PFSK-1 (cell line): ENCODE results near the gene RPS10.

Experiments used
- FOXP2 ChIP-seq: optimal IDR thresholded peaks from 2 replicates; pipeline ENCODE3; 2011; ENCODE audit warnings: borderline replicate concordance, control low read depth, inconsistent platforms; ENCODE audit not compliant: insufficient read depth; ENCODE audit errors: extremely low read length, extremely low read depth
- POLR2AphosphoS5 ChIP-seq: IDR thresholded peaks from 2 replicates; pipeline ENCODE4 v1.6.1; 2012; ENCODE audit warnings: low read depth, mild to moderate bottlenecking, control low read depth, low read length, moderate library complexity
- SIN3A ChIP-seq: IDR thresholded peaks from 2 replicates; pipeline ENCODE4 v1.6.1; 2012; ENCODE audit warnings: mild to moderate bottlenecking, low read length, moderate library complexity, borderline replicate concordance; ENCODE audit not compliant: insufficient read depth
- TAF1 ChIP-seq: IDR thresholded peaks from 2 replicates; pipeline ENCODE4 v1.6.1; 2012; ENCODE audit warnings: low read length, control low read depth, borderline replicate concordance; ENCODE audit not compliant: insufficient read depth
- TF ChIP-seq, protein P1 (sequence below), 2 experiments: IDR thresholded peaks; 2 replicates each; pipeline versions ENCODE4 v1.6.1 to v1.8.0; 2011 to 2012; ENCODE audit warnings: low read depth in 2 of 2, low read length in 2 of 2, control low read depth in 1 of 2, inconsistent platforms in 1 of 2, mild to moderate bottlenecking in 1 of 2, moderate library complexity in 1 of 2; ENCODE audit not compliant: insufficient read depth in 1 of 2

RPS10 gene

DNA sequence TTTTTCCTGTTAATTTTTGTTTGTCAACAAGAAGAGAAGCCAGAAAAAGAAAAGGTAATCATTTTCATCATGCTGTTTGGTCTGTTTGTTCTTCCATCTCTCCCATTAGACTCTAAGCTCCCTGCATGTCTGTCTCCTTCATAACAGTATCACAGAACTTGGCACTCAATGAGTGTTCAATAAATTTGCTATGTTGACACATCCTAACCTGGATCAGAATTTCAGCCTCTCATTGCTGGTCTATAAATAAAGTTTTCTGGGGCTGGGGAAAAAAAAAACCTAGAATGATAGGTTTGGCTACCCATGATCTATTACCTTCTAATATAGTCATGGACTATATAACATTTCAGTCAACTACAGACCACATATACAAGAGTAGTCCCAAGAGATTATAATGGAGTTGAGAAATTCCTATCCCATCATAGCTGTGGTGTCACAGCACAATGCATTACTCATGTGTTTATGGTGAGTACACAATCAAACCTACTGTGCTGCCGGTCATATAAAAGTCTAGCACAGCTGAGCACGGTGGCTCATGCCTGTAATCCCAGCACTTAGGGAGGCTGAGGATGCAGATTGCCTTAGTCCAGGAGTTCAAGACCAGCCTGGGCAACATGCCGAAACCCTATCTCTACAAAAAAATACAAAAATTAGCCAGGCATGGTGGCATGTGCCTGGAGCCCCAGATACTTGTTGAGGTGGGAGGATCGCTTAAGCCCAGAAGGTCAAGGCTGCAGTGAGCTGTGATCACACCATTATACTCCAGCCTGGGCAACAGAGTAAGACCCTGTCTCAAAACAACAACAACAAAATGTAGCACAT lies 39.3 kb downstream of the RPS10 start:
- TF ChIP-seq, protein P1, sequence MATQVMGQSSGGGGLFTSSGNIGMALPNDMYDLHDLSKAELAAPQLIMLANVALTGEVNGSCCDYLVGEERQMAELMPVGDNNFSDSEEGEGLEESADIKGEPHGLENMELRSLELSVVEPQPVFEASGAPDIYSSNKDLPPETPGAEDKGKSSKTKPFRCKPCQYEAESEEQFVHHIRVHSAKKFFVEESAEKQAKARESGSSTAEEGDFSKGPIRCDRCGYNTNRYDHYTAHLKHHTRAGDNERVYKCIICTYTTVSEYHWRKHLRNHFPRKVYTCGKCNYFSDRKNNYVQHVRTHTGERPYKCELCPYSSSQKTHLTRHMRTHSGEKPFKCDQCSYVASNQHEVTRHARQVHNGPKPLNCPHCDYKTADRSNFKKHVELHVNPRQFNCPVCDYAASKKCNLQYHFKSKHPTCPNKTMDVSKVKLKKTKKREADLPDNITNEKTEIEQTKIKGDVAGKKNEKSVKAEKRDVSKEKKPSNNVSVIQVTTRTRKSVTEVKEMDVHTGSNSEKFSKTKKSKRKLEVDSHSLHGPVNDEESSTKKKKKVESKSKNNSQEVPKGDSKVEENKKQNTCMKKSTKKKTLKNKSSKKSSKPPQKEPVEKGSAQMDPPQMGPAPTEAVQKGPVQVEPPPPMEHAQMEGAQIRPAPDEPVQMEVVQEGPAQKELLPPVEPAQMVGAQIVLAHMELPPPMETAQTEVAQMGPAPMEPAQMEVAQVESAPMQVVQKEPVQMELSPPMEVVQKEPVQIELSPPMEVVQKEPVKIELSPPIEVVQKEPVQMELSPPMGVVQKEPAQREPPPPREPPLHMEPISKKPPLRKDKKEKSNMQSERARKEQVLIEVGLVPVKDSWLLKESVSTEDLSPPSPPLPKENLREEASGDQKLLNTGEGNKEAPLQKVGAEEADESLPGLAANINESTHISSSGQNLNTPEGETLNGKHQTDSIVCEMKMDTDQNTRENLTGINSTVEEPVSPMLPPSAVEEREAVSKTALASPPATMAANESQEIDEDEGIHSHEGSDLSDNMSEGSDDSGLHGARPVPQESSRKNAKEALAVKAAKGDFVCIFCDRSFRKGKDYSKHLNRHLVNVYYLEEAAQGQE (IDR thresholded peaks at IDR 0.05; ENCODE audit: insufficient read depth in 1 of 2, low read depth in 2 of 2, low read length in 2 of 2): no peak
- no peak for TF ChIP-seq TAF1
- no peak for TF ChIP-seq POLR2AphosphoS5
- no peak for TF ChIP-seq SIN3A

DNA sequence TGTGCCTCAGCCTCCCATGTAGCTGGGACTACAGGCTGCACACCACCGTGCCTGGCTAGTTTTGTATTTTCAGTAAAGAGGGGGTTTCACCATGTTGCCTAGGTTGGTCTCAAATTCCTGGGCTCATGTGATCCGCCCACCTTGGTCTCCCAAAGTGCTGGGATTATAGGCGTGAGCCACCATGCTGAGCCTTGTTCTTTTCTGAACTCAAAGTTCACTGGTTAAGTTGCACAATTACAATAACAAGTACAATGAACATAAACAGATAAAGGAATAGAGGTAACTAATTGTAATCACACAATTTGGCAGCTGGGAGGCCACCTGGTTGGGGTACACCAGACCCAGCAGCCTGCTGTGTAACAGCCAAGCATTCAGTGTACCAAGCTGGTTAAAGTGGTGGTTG lies 40.1 kb downstream of the RPS10 start:
- TF ChIP-seq SIN3A: no peak
- no peak for TF ChIP-seq FOXP2
- TF ChIP-seq, protein P1 (IDR thresholded peaks at IDR 0.05; ENCODE audit: insufficient read depth in 1 of 2, low read depth in 2 of 2, low read length in 2 of 2): no peak
- no peak for TF ChIP-seq POLR2AphosphoS5
- TF ChIP-seq TAF1: no peak

DNA sequence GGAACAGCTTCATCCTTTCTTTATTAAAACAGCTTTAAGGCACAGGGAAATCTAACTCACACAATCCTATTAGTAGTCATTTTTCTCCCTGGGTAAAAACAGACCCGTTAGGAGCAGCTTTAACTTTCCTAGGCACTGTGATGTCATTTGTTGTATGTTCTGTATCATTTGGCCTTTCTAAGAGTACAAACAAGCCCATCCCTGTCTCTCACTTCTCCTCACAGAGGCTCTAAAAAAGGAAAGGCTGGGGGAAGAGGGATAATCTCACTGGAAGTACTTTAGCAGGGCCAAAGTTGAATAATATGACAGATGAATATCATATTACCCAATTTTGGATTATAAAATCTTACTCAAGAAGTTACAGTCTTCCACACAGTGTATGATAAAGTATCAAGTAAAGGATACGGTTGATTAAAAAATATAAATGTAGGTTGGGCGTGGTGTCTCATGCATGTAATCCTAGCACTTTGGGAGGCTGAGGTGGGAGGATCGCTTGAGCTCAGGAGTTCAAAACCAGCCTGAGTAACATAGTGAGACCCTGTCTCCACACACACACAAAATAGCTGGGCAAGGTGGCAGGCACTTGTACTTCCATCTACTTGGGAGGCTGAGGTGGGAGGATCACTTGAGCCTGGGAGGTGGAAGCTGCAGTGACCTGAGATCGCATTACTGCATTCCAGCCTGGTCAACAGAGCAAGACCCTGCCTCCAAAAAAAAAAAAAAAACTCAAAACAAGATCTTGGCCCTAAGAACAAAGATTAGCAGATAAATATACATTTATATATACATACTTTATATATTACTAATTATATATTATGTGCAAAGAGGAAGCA lies 41.3 kb downstream of the RPS10 start:
- TF ChIP-seq POLR2AphosphoS5: no peak
- TF ChIP-seq, protein P1 (IDR thresholded peaks at IDR 0.05; ENCODE audit: insufficient read depth in 1 of 2, low read depth in 2 of 2, low read length in 2 of 2): no peak

DNA sequence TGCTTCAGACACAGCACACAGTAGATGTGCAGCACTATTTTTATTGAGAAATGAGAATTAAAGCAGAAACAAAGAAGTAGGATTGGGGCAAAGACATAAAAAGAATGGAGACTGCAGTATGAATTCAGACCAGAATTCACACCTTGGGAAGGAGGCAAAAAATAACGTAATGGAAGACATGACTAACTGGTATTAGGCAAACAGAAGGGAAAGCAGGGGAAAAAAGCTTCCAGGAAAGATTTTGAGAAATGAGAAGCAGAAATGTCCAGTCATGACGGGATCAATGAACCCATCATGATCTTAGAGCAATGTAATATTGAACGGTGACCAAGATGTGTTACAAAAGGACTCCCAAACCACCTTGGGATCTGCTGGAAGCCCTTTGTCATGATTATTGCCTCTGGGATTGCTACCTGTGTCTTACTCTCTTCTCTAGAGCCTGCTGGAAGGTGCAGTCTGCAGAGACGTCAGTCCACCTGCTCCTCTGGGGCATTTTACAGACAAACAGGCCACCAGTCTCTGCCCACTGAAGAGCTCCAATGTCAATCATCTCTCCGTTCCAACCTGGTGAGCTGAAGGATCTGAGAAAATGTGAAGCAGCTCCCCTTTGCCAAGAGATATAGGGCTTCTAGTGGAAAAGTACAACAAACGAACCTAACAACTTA lies 42.1 kb downstream of the RPS10 start:
- TF ChIP-seq, protein P1 (IDR thresholded peaks at IDR 0.05; ENCODE audit: insufficient read depth in 1 of 2, low read depth in 2 of 2, low read length in 2 of 2): no peak
- TF ChIP-seq SIN3A (no peak), POLR2AphosphoS5 (no peak), FOXP2 (no peak), TAF1 (no peak)
